Measurements from ENCODE around the gene LOXL4. TPM values are rescaled to one million over a fixed set of nuclear protein-coding genes. Genes with fewer than 3 reads are reported as not detected.

LOXL4 gene
- total RNA-seq, 4 donors from 2014 or later: 1.6 to 6.9 (median 4.7) TPM

DNA sequence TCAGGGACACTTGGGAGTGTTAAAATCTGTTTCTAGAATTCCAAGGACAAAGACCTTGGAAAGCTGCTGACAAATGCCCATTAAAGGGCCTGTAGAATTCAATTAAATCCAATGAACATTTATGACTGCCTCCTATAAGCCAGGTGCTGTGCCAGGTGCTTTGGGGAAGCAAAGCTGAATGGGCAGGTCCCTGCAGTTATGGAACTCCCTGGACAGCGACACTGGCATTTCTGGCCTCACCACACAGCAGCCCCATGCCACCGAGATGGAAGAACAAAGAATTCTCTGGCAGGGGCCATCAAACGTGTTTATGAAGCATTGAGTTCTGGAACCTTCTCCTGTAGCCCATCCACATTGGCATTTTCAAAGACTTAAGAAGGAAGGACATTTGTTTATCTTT is 45.6 kb upstream of the LOXL4 start:
- H3K27me3 ChIP-seq: no peaks in the 10 kb centered on the region
- H3K4me3 ChIP-seq: no peak overlapping the region
- intact Hi-C loops (cut with DNase I; ENCODE audit: low total_unique reads): loop anchor here (10.0 kb wide), 1 partner anchor 1121 kb away; the partner anchor contains the start of gene GOT1
- DNase-seq: no peak
- no peak for ATAC-seq
- no peaks in the 10 kb centered on the region for H3K9me3 ChIP-seq
- TF ChIP-seq, protein P1, sequence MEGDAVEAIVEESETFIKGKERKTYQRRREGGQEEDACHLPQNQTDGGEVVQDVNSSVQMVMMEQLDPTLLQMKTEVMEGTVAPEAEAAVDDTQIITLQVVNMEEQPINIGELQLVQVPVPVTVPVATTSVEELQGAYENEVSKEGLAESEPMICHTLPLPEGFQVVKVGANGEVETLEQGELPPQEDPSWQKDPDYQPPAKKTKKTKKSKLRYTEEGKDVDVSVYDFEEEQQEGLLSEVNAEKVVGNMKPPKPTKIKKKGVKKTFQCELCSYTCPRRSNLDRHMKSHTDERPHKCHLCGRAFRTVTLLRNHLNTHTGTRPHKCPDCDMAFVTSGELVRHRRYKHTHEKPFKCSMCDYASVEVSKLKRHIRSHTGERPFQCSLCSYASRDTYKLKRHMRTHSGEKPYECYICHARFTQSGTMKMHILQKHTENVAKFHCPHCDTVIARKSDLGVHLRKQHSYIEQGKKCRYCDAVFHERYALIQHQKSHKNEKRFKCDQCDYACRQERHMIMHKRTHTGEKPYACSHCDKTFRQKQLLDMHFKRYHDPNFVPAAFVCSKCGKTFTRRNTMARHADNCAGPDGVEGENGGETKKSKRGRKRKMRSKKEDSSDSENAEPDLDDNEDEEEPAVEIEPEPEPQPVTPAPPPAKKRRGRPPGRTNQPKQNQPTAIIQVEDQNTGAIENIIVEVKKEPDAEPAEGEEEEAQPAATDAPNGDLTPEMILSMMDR (IDR thresholded peaks at IDR 0.05 in 4 of 5, conservative IDR thresholded peaks at IDR 0.05 in 1 of 5): no peak
- no peak for TF ChIP-seq POLR2A (IDR thresholded peaks at IDR 0.05)
- in situ Hi-C loops (cut with MboI; ENCODE audit: low sequenced_read_pairs in 4 of 4): no loop called here
- no peaks in the 10 kb centered on the region for H3K36me3 ChIP-seq
- H3K4me1 ChIP-seq: peaks cover 35 to 44% of the 10 kb centered on the region in 2 donors
- peak overlapping the region; percentile 80 to 88 (median 81) for H3K27ac ChIP-seq

GRCh38 chr10:98312822-98313221 is 44.8 kb upstream of the LOXL4 start:
- no peaks in the 10 kb centered on the region for H3K9me3 ChIP-seq
- intact Hi-C loops (cut with DNase I; ENCODE audit: low total_unique reads): loop anchor here (10.0 kb wide), 1 partner anchor 1122 kb away; the partner anchor contains the start of gene GOT1
- ATAC-seq: no peak
- no peak for DNase-seq
- no peaks in the 10 kb centered on the region for H3K36me3 ChIP-seq
- no peak overlapping the region for H3K4me3 ChIP-seq
- H3K4me1 ChIP-seq: peaks cover 35 to 43% of the 10 kb centered on the region in 2 donors
- H3K27me3 ChIP-seq: no peaks in the 10 kb centered on the region
- in situ Hi-C loops (cut with MboI; ENCODE audit: low sequenced_read_pairs in 4 of 4): no loop called here
- no peak overlapping the region for H3K27ac ChIP-seq
- TF ChIP-seq, protein P1 (IDR thresholded peaks at IDR 0.05 in 4 of 5, conservative IDR thresholded peaks at IDR 0.05 in 1 of 5): peak in 1 of 5 experiments; percentile 13
- no peak for TF ChIP-seq POLR2A (IDR thresholded peaks at IDR 0.05)

GRCh38 chr10:98312349-98312748 is 44.4 kb upstream of the LOXL4 start:
- ATAC-seq (no peak), DNase-seq (no peak)
- TF ChIP-seq, protein P1 (IDR thresholded peaks at IDR 0.05 in 4 of 5, conservative IDR thresholded peaks at IDR 0.05 in 1 of 5): no peak
- no peak for TF ChIP-seq POLR2A (IDR thresholded peaks at IDR 0.05)
- H3K9me3 ChIP-seq: no peaks in the 10 kb centered on the region
- no peaks in the 10 kb centered on the region for H3K36me3 ChIP-seq
- H3K4me1 ChIP-seq: peaks cover 35 to 43% of the 10 kb centered on the region in 2 donors
- intact Hi-C loops (cut with DNase I; ENCODE audit: low total_unique reads): loop anchor here (10.0 kb wide), 1 partner anchor 1122 kb away; the partner anchor contains the start of gene GOT1
- no peaks in the 10 kb centered on the region for H3K27me3 ChIP-seq
- H3K4me3 ChIP-seq: no peak overlapping the region
- in situ Hi-C loops (cut with MboI; ENCODE audit: low sequenced_read_pairs in 4 of 4): no loop called here
- H3K27ac ChIP-seq: no peak overlapping the region

DNA sequence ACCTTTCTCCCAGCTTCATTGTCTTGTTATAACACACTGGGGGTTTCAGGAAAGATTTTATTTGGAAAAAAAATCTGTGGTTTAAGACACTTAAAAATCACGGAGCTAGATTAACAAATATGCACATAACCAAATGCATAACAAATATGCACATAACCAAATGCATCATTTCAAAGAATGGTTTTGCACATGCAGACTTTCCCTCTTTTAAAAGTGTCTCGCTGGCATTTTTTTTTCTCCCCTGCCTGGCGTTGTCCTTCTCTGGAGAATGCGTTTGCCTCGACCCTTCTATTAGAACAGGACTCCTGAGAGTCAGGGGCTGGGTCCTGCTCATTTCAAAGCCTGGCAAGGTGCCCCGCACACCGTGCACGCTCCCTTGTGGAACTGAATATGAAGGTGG is 42.7 kb upstream of the LOXL4 start:
- no peaks in the 10 kb centered on the region for H3K27me3 ChIP-seq
- H3K9me3 ChIP-seq: no peaks in the 10 kb centered on the region
- in situ Hi-C loops (cut with MboI; ENCODE audit: low sequenced_read_pairs in 4 of 4): no loop called here
- no peak overlapping the region for H3K27ac ChIP-seq
- H3K36me3 ChIP-seq: no peaks in the 10 kb centered on the region
- TF ChIP-seq, protein P1 (IDR thresholded peaks at IDR 0.05 in 4 of 5, conservative IDR thresholded peaks at IDR 0.05 in 1 of 5): no peak
- no peak for TF ChIP-seq POLR2A (IDR thresholded peaks at IDR 0.05)
- ATAC-seq (no peak), DNase-seq (no peak)
- no peak overlapping the region for H3K4me3 ChIP-seq
- intact Hi-C loops (cut with DNase I; ENCODE audit: low total_unique reads): loop anchor here (2.0 to 10.0 kb wide), 2 partner anchors 140 to 1124 kb away; partner anchors contain the start of gene GOT1
- H3K4me1 ChIP-seq: peaks cover 29 to 30% of the 10 kb centered on the region in 2 donors
